HEK293T (cell line): ENCODE measurements around the gene CPXM1.
"Not testable (repeated sequence)": the region's sequence is repeated elsewhere in the genome, so short reads cannot be mapped to it uniquely, and the experiment has no call there.

Experiments used
- ELF4 ChIP-seq: fragments of 450-650 bp; IDR thresholded peaks from 2 replicates; pipeline ENCODE4 v1.6.1; 2017; ENCODE audit warnings: antibody characterized with exemption
- FOXK2 ChIP-seq: fragments of 450-650 bp; IDR thresholded peaks from 2 replicates; pipeline ENCODE4 v1.6.1; 2016; ENCODE audit warnings: mild to moderate bottlenecking
- FOXM1 ChIP-seq: fragments of 450-650 bp; IDR thresholded peaks from 2 replicates; pipeline ENCODE4 v1.6.1; 2017; ENCODE audit warnings: mild to moderate bottlenecking, borderline replicate concordance
- NFRKB ChIP-seq: fragments of 450-650 bp; IDR thresholded peaks from 2 replicates; pipeline ENCODE4 v1.6.1; 2016; ENCODE audit warnings: mild to moderate bottlenecking, moderate library complexity
- SP1 ChIP-seq: fragments of 450-650 bp; IDR thresholded peaks from 2 replicates; pipeline ENCODE4 v1.6.1; 2017
- ZNF384 ChIP-seq: fragments of 450-650 bp; IDR thresholded peaks from 2 replicates; pipeline ENCODE4 v1.6.1; 2016
- TF ChIP-seq, protein P1 (sequence below): fragments of 450-650 bp; IDR thresholded peaks from 2 replicates; pipeline ENCODE4 v1.6.1; 2016

DNA sequence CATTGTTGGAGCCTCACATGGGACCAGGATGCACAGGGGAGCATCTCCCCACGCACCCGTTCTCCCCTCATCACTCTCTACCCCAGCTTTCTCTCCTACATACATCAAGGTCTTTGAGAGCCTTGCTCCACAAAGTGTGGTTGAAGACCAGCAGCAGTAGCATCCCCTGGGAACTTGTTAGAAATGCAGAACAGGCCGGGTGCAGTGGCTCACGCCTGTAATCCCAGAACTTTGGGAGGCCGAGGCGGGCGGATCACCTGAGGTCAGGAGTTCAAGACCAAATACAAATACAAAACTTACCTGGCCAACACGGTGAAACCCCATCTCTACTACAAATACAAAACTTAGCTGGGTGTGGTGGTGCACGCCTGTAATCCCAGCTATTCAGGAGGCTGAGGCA lies 7.5 kb upstream of the CPXM1 start:
- TF ChIP-seq, protein P1, sequence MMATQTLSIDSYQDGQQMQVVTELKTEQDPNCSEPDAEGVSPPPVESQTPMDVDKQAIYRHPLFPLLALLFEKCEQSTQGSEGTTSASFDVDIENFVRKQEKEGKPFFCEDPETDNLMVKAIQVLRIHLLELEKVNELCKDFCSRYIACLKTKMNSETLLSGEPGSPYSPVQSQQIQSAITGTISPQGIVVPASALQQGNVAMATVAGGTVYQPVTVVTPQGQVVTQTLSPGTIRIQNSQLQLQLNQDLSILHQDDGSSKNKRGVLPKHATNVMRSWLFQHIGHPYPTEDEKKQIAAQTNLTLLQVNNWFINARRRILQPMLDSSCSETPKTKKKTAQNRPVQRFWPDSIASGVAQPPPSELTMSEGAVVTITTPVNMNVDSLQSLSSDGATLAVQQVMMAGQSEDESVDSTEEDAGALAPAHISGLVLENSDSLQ: not testable (repeated sequence)
- TF ChIP-seq SP1, NFRKB, ELF4, FOXM1, FOXK2, ZNF384: not testable (repeated sequence)
